Muscle of leg (tissue), 11 donors: ENCODE data around the gene CIT. TPM values are rescaled to one million over a fixed set of nuclear protein-coding genes. Genes with fewer than 3 reads are reported as not detected.

Source experiments
- DNase-seq: peaks from one replicate; pipeline ENCODE4 v3.0.0; 2013
- H3K27ac ChIP-seq: one replicate; pipeline ENCODE4 v1.5.1; 2013; ENCODE audit warnings: mild to moderate bottlenecking, low read length, control low read depth
- H3K27me3 ChIP-seq: one replicate; pipeline ENCODE4 v1.6.1; 2013; ENCODE audit warnings: low read length; ENCODE audit not compliant: control insufficient read depth, insufficient read depth
- H3K36me3 ChIP-seq: one replicate; pipeline ENCODE4 v1.6.1; 2013; ENCODE audit warnings: low read length; ENCODE audit not compliant: control insufficient read depth, insufficient read depth
- H3K4me1 ChIP-seq: one replicate; pipeline ENCODE4 v1.6.1; 2013; ENCODE audit warnings: low read length; ENCODE audit not compliant: control insufficient read depth, insufficient read depth
- H3K4me3 ChIP-seq: one replicate; pipeline ENCODE4 v1.5.1; 2013; ENCODE audit warnings: low read length, control low read depth
- H3K9me3 ChIP-seq: replicated peaks from 2 replicates; pipeline ENCODE4 v1.6.1; 2013; ENCODE audit warnings: low read depth, low read length; ENCODE audit not compliant: control insufficient read depth
- WGBS: methylation state at CpG from one replicate; pipeline ENCODE4 v1.1.5; 2013; ENCODE audit warnings: missing lambda C conversion rate; ENCODE audit not compliant: insufficient coverage; 5-methylcytosine and 5-hydroxymethylcytosine counted together
- polyA plus RNA-seq, 8 donors: library from polyadenylated mRNA; unstranded; fragments of 120-200 nt; gene quantifications; one replicate each; pipeline versions ENCODE4 v1.2.1 to v1.2.3, GENCODE V29; 2013; ENCODE audit warnings: inconsistent platforms in 1 of 8, low replicate concordance in 1 of 8; ENCODE audit not compliant: insufficient read length in 8 of 8, insufficient read depth in 1 of 8
- total RNA-seq: library from RNA; stranded (reverse); fragments of 120-200 nt; gene quantifications from one replicate; pipeline ENCODE4 v1.2.4, GENCODE V29; 2013

CIT gene
- total and polyA plus RNA-seq, 9 donors: 5.8 to 12.3 (median 9.2) TPM

DNA sequence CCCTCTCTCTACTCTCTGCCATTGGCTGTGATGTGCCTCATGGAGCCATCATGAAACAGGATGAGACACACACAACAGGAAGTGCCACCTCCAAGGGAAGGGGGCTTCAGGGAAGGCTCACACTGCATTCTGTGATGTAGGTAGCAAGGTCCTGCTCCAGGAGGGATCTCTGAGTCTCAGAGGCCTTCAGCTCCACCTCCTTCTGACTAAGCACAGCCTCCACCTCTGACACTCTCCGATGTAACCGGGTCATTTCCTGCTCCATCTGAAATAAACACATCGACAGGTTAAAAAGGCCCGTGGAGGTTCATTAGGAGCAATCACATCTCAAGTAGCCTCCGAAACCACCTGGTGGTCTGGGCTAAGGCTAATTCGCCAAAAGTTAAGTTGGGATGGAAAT lies 93.3 kb downstream of the CIT start:
- Histone ChIP-seq H3K27ac (no peak overlapping the region), H3K9me3 (peaks cover 2% of the 10 kb centered on the region), H3K27me3 (no peaks in the 10 kb centered on the region), H3K4me3 (no peak overlapping the region), H3K4me1 (no peaks in the 10 kb centered on the region), H3K36me3 (peaks cover 17% of the 10 kb centered on the region)
- DNase-seq: no peak
- WGBS: 90% methylated on average over 4 of the region's 6 CpGs

DNA sequence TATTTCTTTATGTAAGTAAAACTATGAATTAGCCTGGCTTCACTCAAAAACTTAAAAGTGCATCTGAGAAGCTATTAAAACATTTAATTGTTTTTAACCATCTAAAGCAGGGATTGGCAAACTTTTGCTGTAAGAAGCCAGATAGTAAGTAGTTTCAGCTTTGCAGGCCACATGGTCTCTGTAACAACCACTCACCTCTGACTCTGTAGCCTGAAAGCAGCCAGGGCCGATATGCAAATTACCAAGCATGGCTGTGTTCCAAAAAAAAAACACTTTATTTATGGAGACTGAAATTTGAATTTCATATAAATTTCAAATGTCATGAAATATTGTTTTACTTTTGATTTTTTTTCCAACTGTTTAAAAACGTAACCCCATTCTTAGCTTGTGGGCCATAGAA lies 95.3 kb downstream of the CIT start:
- H3K36me3 ChIP-seq: peaks cover 17% of the 10 kb centered on the region
- no CpG with 5 or more reads among the region's 2 CpGs for WGBS

DNA sequence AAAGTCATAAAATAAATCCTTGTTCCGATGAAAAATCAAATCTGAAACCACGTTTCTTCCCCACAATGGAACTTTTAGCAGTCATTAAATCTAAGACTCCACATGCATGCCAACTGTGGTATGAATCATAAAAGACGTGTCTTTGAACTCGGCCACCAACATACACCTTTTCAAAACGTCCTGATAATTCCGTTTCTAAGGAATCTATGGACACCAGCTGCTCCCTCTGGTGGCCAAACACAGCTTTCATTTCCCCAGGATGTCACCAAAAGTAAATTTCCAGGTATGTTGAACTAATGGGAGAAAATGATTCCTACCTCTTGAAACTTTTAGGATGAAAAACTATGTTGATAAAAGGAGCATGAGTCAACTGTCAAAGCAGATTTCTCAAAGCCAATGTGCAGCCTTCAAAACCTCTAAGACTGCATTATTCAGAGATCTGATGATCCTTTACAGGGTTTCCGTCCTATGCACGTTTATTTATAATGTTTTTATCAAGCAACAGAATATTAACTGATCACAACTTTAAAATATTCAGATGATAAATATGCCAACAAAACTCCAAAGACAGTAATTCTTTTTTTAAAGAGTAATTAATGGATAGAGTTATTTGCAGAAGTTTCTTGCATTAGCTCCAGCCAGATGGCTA lies 96.2 kb downstream of the CIT start:
- Histone ChIP-seq H3K4me3 (no peak overlapping the region), H3K36me3 (peaks cover 19% of the 10 kb centered on the region), H3K4me1 (no peaks in the 10 kb centered on the region), H3K9me3 (peaks cover 2% of the 10 kb centered on the region), H3K27ac (no peak overlapping the region), H3K27me3 (no peaks in the 10 kb centered on the region)
- peak; percentile 46 for DNase-seq
- WGBS: 20% methylated on average over 4 of the region's 8 CpGs

More for the DNA sequence above, 95.3 kb downstream of the CIT start:
- DNase-seq: no peak
- H3K4me3 ChIP-seq: no peak overlapping the region
- no peak overlapping the region for H3K27ac ChIP-seq
- peaks cover 2% of the 10 kb centered on the region for H3K9me3 ChIP-seq
- H3K27me3 ChIP-seq: no peaks in the 10 kb centered on the region
- H3K4me1 ChIP-seq: no peaks in the 10 kb centered on the region

DNA sequence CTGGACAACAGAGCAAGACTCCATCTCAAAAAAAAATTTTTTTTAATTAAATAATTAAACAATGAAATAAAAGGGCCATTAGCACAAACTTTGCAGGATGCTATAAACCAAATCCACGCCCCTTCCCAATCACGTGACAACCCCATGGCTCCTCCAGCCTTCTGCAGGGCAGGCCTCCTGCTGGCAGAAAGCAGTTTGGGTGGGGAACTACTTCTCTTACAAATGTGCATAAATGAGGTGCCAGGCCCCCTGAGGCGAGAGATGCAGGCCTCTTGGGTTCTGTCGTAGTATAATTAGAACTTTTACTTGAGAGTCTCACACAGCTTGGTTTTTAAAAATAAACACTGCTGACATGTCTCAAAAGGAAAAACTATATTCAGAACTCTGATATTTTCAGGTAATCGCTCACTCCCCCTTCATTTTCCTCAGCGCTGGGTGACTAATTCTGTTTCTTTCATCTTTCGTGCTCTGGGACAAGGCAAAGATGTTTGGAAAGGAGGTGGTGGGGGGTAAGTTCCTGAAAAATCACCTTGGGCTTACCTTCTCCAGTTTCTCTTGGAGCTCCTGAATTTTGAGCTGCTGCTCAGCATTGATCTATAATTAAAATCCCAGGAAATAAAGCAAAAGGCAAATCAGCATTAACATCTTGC lies 101.7 kb downstream of the CIT start:
- Histone ChIP-seq H3K4me1 (no peaks in the 10 kb centered on the region), H3K36me3 (peaks cover 21% of the 10 kb centered on the region), H3K9me3 (no peaks in the 10 kb centered on the region), H3K4me3 (no peak overlapping the region), H3K27me3 (no peaks in the 10 kb centered on the region), H3K27ac (no peak overlapping the region)
- DNase-seq: no peak
- no CpG with 5 or more reads among the region's 7 CpGs for WGBS

DNA sequence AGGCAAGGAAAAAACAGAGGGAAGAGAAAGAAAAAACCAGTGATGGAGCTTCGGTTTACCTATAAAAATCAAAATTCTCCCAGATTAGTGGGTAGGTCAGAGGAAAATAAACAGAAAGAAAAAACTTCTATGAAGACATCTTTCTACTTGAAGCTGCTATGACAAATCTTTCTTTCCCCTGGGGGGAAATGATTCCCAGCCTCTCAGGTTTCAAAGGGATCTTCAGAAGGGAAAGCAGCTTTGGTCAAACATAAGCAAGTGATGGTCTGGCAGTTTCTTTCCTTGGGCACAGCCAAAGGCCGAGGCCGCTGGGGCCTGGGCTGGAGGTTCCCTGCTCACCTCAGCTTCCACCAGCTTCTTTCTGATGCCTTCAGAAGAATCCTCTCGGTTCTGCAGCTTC lies 104.7 kb downstream of the CIT start:
- 91% methylated on average over 2 of the region's 4 CpGs for WGBS
- Histone ChIP-seq H3K27me3 (no peaks in the 10 kb centered on the region), H3K27ac (no peak overlapping the region), H3K4me1 (no peaks in the 10 kb centered on the region), H3K4me3 (no peak overlapping the region), H3K9me3 (no peaks in the 10 kb centered on the region), H3K36me3 (peaks cover 23% of the 10 kb centered on the region)
- no peak for DNase-seq

DNA sequence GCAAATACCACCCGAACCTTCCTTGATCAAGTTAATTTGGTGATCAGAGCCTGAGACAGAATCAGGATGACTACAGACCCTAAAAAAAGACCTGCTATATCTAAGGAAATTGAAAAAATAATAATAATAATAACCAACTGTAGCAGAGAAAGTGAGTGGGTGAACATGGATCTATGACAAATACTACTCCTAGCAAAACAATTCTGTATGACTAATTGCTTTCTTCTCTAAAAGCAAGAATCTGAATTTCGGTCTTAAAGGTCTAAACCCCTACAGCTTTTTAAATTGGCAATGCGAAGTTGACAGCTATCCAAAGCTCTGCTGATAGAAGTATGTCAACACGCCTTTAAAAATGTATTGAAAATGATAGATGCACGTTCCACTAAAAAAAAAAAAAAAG lies 107.0 kb downstream of the CIT start:
- 100% methylated on average over 1 of the region's 5 CpGs for WGBS
- DNase-seq: no peak
- H3K27ac ChIP-seq: no peak overlapping the region
- no peak overlapping the region for H3K4me3 ChIP-seq
- no peaks in the 10 kb centered on the region for H3K27me3 ChIP-seq
- H3K4me1 ChIP-seq: no peaks in the 10 kb centered on the region
- peaks cover 16% of the 10 kb centered on the region for H3K36me3 ChIP-seq
- no peaks in the 10 kb centered on the region for H3K9me3 ChIP-seq

DNA sequence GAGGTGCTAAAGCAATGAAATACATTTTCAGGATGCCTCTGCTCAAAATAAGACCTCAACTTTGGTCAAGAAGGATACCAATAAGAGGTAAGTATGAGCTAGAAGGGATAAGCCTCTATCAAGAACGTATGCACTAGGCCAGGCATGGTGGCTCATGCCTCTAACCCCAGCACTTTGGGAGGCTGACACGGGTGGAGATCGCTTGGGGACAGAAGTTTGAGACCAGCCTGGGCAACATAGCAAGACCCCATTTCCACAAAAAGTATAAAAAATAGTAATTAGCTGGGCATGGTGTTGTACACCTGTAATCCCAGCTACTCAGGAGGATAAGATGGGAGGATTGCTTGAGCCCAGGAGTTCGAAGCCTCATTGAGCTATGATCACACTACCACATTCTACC lies 114.5 kb downstream of the CIT start:
- 100% methylated on average over 1 of the region's 4 CpGs for WGBS
- no peaks in the 10 kb centered on the region for H3K27me3 ChIP-seq
- H3K9me3 ChIP-seq: no peaks in the 10 kb centered on the region
- no peak for DNase-seq
- no peaks in the 10 kb centered on the region for H3K4me1 ChIP-seq
- H3K27ac ChIP-seq: no peak overlapping the region
- H3K4me3 ChIP-seq: no peak overlapping the region
- peaks cover 19% of the 10 kb centered on the region for H3K36me3 ChIP-seq

DNA sequence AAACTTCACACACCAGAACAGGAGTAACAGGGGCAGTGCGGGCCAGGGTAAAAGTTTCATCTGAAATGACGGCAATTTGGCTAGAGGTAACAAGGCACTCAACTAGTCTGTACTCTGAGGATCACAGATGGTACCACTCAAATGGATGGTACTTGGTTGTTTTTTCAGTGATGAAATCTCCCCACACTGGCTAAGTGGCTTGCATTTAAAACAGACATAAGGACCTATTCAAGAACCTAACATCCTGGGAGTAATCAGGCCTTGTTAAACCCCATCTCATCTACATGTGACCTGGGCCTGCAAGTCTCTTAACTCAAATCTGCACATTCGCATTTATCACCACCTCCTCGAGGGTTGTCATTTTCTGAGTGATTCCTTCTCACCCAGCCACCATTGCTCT lies 118.4 kb downstream of the CIT start:
- Histone ChIP-seq H3K36me3 (peaks cover 36% of the 10 kb centered on the region), H3K27ac (no peak overlapping the region), H3K4me1 (no peaks in the 10 kb centered on the region), H3K27me3 (no peaks in the 10 kb centered on the region), H3K4me3 (no peak overlapping the region), H3K9me3 (no peaks in the 10 kb centered on the region)
- DNase-seq: no peak
- WGBS: 83% methylated on average over 3 of the region's 4 CpGs

DNA sequence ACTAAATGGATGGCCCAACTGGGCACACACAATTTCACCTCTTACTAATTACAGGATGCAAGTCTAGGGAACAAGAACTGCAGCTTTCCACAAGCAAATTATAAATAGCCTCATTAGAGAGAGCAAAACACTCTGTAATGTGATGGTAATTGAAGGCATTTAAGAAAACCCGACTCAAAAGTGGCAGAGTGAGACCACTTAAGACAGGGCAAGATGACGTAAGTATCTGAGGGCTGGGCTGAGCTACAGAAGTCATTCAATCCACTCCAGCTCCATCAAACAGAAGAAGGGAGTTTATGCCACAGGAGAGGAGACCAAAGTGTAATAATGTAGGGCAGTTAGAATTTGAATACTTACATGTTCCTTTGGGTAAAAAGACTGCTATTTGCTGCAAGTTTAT lies 118.9 kb downstream of the CIT start:
- Histone ChIP-seq H3K9me3 (no peaks in the 10 kb centered on the region), H3K4me1 (no peaks in the 10 kb centered on the region), H3K36me3 (peaks cover 36% of the 10 kb centered on the region), H3K27ac (no peak overlapping the region), H3K4me3 (no peak overlapping the region), H3K27me3 (no peaks in the 10 kb centered on the region)
- no CpG with 5 or more reads among the region's 2 CpGs for WGBS
- DNase-seq: no peak

DNA sequence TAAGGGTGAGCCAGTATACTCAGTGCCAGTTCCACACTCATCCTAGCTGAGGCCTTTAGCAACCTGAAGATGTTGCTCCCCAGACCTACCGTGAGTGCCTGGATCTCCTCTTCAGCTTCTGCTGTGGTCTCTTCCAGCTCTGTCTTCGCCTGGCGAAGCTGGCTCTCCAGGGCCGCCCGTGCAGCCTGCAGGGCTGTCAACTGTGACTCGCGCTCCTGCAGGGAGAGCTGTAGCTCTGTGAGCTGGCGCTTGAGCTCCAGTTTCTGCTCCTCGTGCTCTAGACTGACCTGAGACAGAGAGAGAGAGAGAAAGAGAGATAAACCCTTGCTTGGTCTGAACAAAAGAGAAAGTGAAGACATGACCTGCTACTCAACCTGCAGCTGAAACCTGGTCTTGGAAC lies 125.2 kb downstream of the CIT start:
- no peak overlapping the region for H3K27ac ChIP-seq
- H3K4me1 ChIP-seq: no peaks in the 10 kb centered on the region
- no peaks in the 10 kb centered on the region for H3K27me3 ChIP-seq
- H3K4me3 ChIP-seq: no peak overlapping the region
- no peaks in the 10 kb centered on the region for H3K9me3 ChIP-seq
- H3K36me3 ChIP-seq: peaks cover 20% of the 10 kb centered on the region
- 93% methylated on average over 9 of the region's 9 CpGs for WGBS
- DNase-seq: no peak
